ENCODE results near the gene DPM2.

Gene DPM2

GRCh38 chr9:127961613-127962155, 24.0 kb upstream of the DPM2 start:
- Histone ChIP-seq H2AK5ac (ENCODE audit: low read depth, low read length) (no peak overlapping the region), H3K9me3 (replicated peaks in 1 of 2; ENCODE audit: control insufficient read depth in 2 of 2, insufficient read depth in 1 of 2, low read depth in 1 of 2, low read length in 2 of 2) (no peaks in the 10 kb centered on the region), H3K27ac (replicated peaks; ENCODE audit: low read length) (no peak overlapping the region), H2BK12ac (ENCODE audit: low read length) (no peak overlapping the region), H3K14ac (ENCODE audit: low read length) (no peak overlapping the region), H3K4me1 (ENCODE audit: control insufficient read depth in 2 of 2, insufficient read depth in 1 of 2, low read depth in 1 of 2, low read length in 2 of 2) (peaks cover 15 to 23% of the 10 kb centered on the region in 2 donors), H2BK120ac (ENCODE audit: low read depth, low read length) (no peak overlapping the region), H3K79me1 (ENCODE audit: low read depth, low read length) (peaks cover 16% of the 10 kb centered on the region), H4K8ac (ENCODE audit: low read depth, low read length) (no peak overlapping the region), H3K18ac (ENCODE audit: low read length) (no peak overlapping the region), H3K4me2 (ENCODE audit: insufficient read depth, low read length, poor library complexity, severe bottlenecking) (no peak overlapping the region), H2AFZ (ENCODE audit: low read length) (no peak overlapping the region), H3K36me3 (replicated peaks in 1 of 2; ENCODE audit: control insufficient read depth in 2 of 2, insufficient read depth in 2 of 2, low read length in 2 of 2) (no peaks in the 10 kb centered on the region), H3K27me3 (ENCODE audit: control insufficient read depth in 3 of 3, insufficient read depth in 3 of 3, low read depth in 1 of 3, low read length in 3 of 3) (no peaks in the 10 kb centered on the region), H3K9ac (ENCODE audit: low read depth, low read length, poor library complexity) (no peak overlapping the region), H3K4me3 (ENCODE audit: low read length in 2 of 2) (no peak overlapping the region), H3K23ac (ENCODE audit: low read depth, low read length, poor library complexity) (peak overlapping the region; percentile 37), H3K4ac (ENCODE audit: low read length) (no peak overlapping the region), H4K91ac (ENCODE audit: low read depth, low read length, poor library complexity) (no peak overlapping the region), H2BK15ac (ENCODE audit: low read length) (no peak overlapping the region), H2BK5ac (ENCODE audit: low read length) (no peak overlapping the region)
- no peak for DNase-seq (ENCODE audit: low spot score)
- no CpG with 5 or more reads among the region's 13 CpGs for WGBS, 2 donors (ENCODE audit: extremely low coverage in 2 of 2, insufficient read length in 2 of 2, insufficient replicate concordance in 1 of 2)

- H2AFZ ChIP-seq (ENCODE audit: low read length): no peak overlapping the region
- H2BK120ac ChIP-seq (ENCODE audit: low read depth, low read length): no peak overlapping the region
- H2AK5ac ChIP-seq (ENCODE audit: low read depth, low read length): no peak overlapping the region
- H3K14ac ChIP-seq (ENCODE audit: low read length): no peak overlapping the region
- H2BK15ac ChIP-seq (ENCODE audit: low read length): no peak overlapping the region
- H3K36me3 ChIP-seq (replicated peaks in 1 of 2; ENCODE audit: control insufficient read depth in 2 of 2, insufficient read depth in 2 of 2, low read length in 2 of 2): no peaks in the 10 kb centered on the region
- H3K4me3 ChIP-seq (ENCODE audit: low read length in 2 of 2): no peak overlapping the region
- no peak overlapping the region for H2BK12ac ChIP-seq (ENCODE audit: low read length)
- no peak overlapping the region for H4K91ac ChIP-seq (ENCODE audit: low read depth, low read length, poor library complexity)
- H3K9me3 ChIP-seq (replicated peaks in 1 of 2; ENCODE audit: control insufficient read depth in 2 of 2, insufficient read depth in 1 of 2, low read depth in 1 of 2, low read length in 2 of 2): no peaks in the 10 kb centered on the region
- peaks cover 12 to 20% of the 10 kb centered on the region in 2 donors for H3K4me1 ChIP-seq (ENCODE audit: control insufficient read depth in 2 of 2, insufficient read depth in 1 of 2, low read depth in 1 of 2, low read length in 2 of 2)
- WGBS, 2 donors (ENCODE audit: extremely low coverage in 2 of 2, insufficient read length in 2 of 2, insufficient replicate concordance in 1 of 2): no CpG with 5 or more reads among the region's 2 CpGs
- H3K4ac ChIP-seq (ENCODE audit: low read length): no peak overlapping the region
- DNase-seq (ENCODE audit: low spot score): no peak
- peak overlapping the region; percentile 52 for H3K18ac ChIP-seq (ENCODE audit: low read length)
- H3K4me2 ChIP-seq (ENCODE audit: insufficient read depth, low read length, poor library complexity, severe bottlenecking): no peak overlapping the region
- no peak overlapping the region for H3K9ac ChIP-seq (ENCODE audit: low read depth, low read length, poor library complexity)
- H3K27ac ChIP-seq (replicated peaks; ENCODE audit: low read length): no peak overlapping the region
- peak overlapping the region; percentile 61 for H3K23ac ChIP-seq (ENCODE audit: low read depth, low read length, poor library complexity)
- peaks cover 13% of the 10 kb centered on the region for H3K79me1 ChIP-seq (ENCODE audit: low read depth, low read length)
- H2BK5ac ChIP-seq (ENCODE audit: low read length): peak overlapping the region; percentile 42
- H4K8ac ChIP-seq (ENCODE audit: low read depth, low read length): no peak overlapping the region
- H3K27me3 ChIP-seq (ENCODE audit: control insufficient read depth in 3 of 3, insufficient read depth in 3 of 3, low read depth in 1 of 3, low read length in 3 of 3): no peaks in the 10 kb centered on the region
Observed at GRCh38 chr9:127961155-127961490, 23.5 kb upstream of the DPM2 start.

GRCh38 chr9:127960410-127961154, 22.9 kb upstream of the DPM2 start:
- H3K18ac ChIP-seq (ENCODE audit: low read length): peak overlapping the region; percentile 90
- no peak overlapping the region for H2BK12ac ChIP-seq (ENCODE audit: low read length)
- H3K4me2 ChIP-seq (ENCODE audit: insufficient read depth, low read length, poor library complexity, severe bottlenecking): no peak overlapping the region
- H3K4ac ChIP-seq (ENCODE audit: low read length): no peak overlapping the region
- peak overlapping the region; percentile 42 for H2BK5ac ChIP-seq (ENCODE audit: low read length)
- no peak overlapping the region for H4K8ac ChIP-seq (ENCODE audit: low read depth, low read length)
- H2BK120ac ChIP-seq (ENCODE audit: low read depth, low read length): no peak overlapping the region
- H2BK15ac ChIP-seq (ENCODE audit: low read length): no peak overlapping the region
- no peaks in the 10 kb centered on the region for H3K9me3 ChIP-seq (replicated peaks in 1 of 2; ENCODE audit: control insufficient read depth in 2 of 2, insufficient read depth in 1 of 2, low read depth in 1 of 2, low read length in 2 of 2)
- no peak overlapping the region for H2AFZ ChIP-seq (ENCODE audit: low read length)
- H3K23ac ChIP-seq (ENCODE audit: low read depth, low read length, poor library complexity): peak overlapping the region; percentile 61
- peak overlapping the region; percentile 38 for H3K9ac ChIP-seq (ENCODE audit: low read depth, low read length, poor library complexity)
- no peak for DNase-seq (ENCODE audit: low spot score)
- peak overlapping the region; percentile 86 for H4K91ac ChIP-seq (ENCODE audit: low read depth, low read length, poor library complexity)
- H3K4me3 ChIP-seq (ENCODE audit: low read length in 2 of 2): no peak overlapping the region
- H3K14ac ChIP-seq (ENCODE audit: low read length): peak overlapping the region; percentile 4
- H3K36me3 ChIP-seq (replicated peaks in 1 of 2; ENCODE audit: control insufficient read depth in 2 of 2, insufficient read depth in 2 of 2, low read length in 2 of 2): no peaks in the 10 kb centered on the region
- peaks cover 10 to 20% of the 10 kb centered on the region in 2 donors for H3K4me1 ChIP-seq (ENCODE audit: control insufficient read depth in 2 of 2, insufficient read depth in 1 of 2, low read depth in 1 of 2, low read length in 2 of 2)
- H2AK5ac ChIP-seq (ENCODE audit: low read depth, low read length): peak overlapping the region; percentile 71
- WGBS, 2 donors (ENCODE audit: extremely low coverage in 2 of 2, insufficient read length in 2 of 2, insufficient replicate concordance in 1 of 2): no CpG with 5 or more reads among the region's 11 CpGs
- no peaks in the 10 kb centered on the region for H3K27me3 ChIP-seq (ENCODE audit: control insufficient read depth in 3 of 3, insufficient read depth in 3 of 3, low read depth in 1 of 3, low read length in 3 of 3)
- H3K27ac ChIP-seq (replicated peaks; ENCODE audit: low read length): peak overlapping the region; percentile 60
- H3K79me1 ChIP-seq (ENCODE audit: low read depth, low read length): peaks cover 13% of the 10 kb centered on the region

- Histone ChIP-seq H4K8ac (ENCODE audit: low read depth, low read length) (no peak overlapping the region), H2AK5ac (ENCODE audit: low read depth, low read length) (peak overlapping the region; percentile 71), H3K4me1 (ENCODE audit: control insufficient read depth in 2 of 2, insufficient read depth in 1 of 2, low read depth in 1 of 2, low read length in 2 of 2) (peaks cover 5 to 17% of the 10 kb centered on the region in 2 donors), H3K4me2 (ENCODE audit: insufficient read depth, low read length, poor library complexity, severe bottlenecking) (no peak overlapping the region), H2BK5ac (ENCODE audit: low read length) (peak overlapping the region; percentile 42), H2BK15ac (ENCODE audit: low read length) (no peak overlapping the region), H3K14ac (ENCODE audit: low read length) (no peak overlapping the region), H3K4me3 (ENCODE audit: low read length in 2 of 2) (no peak overlapping the region), H3K36me3 (replicated peaks in 1 of 2; ENCODE audit: control insufficient read depth in 2 of 2, insufficient read depth in 2 of 2, low read length in 2 of 2) (no peaks in the 10 kb centered on the region), H3K18ac (ENCODE audit: low read length) (peak overlapping the region; percentile 90), H3K9ac (ENCODE audit: low read depth, low read length, poor library complexity) (peak overlapping the region; percentile 38), H4K91ac (ENCODE audit: low read depth, low read length, poor library complexity) (peak overlapping the region; percentile 86), H3K27ac (replicated peaks; ENCODE audit: low read length) (peak overlapping the region; percentile 60), H3K79me1 (ENCODE audit: low read depth, low read length) (peaks cover 13% of the 10 kb centered on the region), H3K27me3 (ENCODE audit: control insufficient read depth in 3 of 3, insufficient read depth in 3 of 3, low read depth in 1 of 3, low read length in 3 of 3) (no peaks in the 10 kb centered on the region), H3K9me3 (replicated peaks in 1 of 2; ENCODE audit: control insufficient read depth in 2 of 2, insufficient read depth in 1 of 2, low read depth in 1 of 2, low read length in 2 of 2) (no peaks in the 10 kb centered on the region), H2BK12ac (ENCODE audit: low read length) (no peak overlapping the region), H3K4ac (ENCODE audit: low read length) (no peak overlapping the region), H2BK120ac (ENCODE audit: low read depth, low read length) (no peak overlapping the region), H3K23ac (ENCODE audit: low read depth, low read length, poor library complexity) (peak overlapping the region; percentile 34), H2AFZ (ENCODE audit: low read length) (no peak overlapping the region)
- WGBS, 2 donors (ENCODE audit: extremely low coverage in 2 of 2, insufficient read length in 2 of 2, insufficient replicate concordance in 1 of 2): no CpG with 5 or more reads among the region's 2 CpGs
- DNase-seq (ENCODE audit: low spot score): no peak
Observed at GRCh38 chr9:127959841-127960409, 22.3 kb upstream of the DPM2 start.
